GM23338 (cell line): Measurements from ENCODE around the gene EFTUD2. TPM values are rescaled to one million over a fixed set of nuclear protein-coding genes. Genes with fewer than 3 reads are reported as not detected.

Experiments
- ATAC-seq: fragments of 200-7000 bp; cut with Tn5 transposase; 3 replicates; pipeline ENCODE4 v1.9.1; 2020
- DNase-seq: peaks from one replicate; pipeline ENCODE4 v3.0.0-alpha.2; 2015; ENCODE audit warnings: low spot score
- H2AFZ ChIP-seq: fragments of 200-600 bp; sonication (generic); 2 replicates; pipeline ENCODE4 v1.8.0; 2016; ENCODE audit warnings: antibody characterized with exemption, mild to moderate bottlenecking, moderate library complexity
- H3F3A ChIP-seq: fragments of 200-600 bp; sonication (generic); replicated peaks from 2 replicates; pipeline ENCODE4 v1.8.0; 2017; ENCODE audit warnings: antibody characterized with exemption, mixed run types, low read depth
- H3K27ac ChIP-seq: fragments of 200-600 bp; sonication (generic); 2 replicates; pipeline ENCODE4 v1.6.1; 2016; ENCODE audit warnings: low read depth
- H3K27me3 ChIP-seq: fragments of 200-600 bp; sonication (generic); 2 replicates; pipeline ENCODE4 v1.8.0; 2016; ENCODE audit warnings: mild to moderate bottlenecking, mixed run types, moderate library complexity; ENCODE audit not compliant: insufficient read depth
- H3K36me3 ChIP-seq: fragments of 200-600 bp; sonication (generic); 2 replicates; pipeline ENCODE4 v1.8.0; 2016; ENCODE audit warnings: mild to moderate bottlenecking; ENCODE audit not compliant: insufficient read depth
- H3K4me1 ChIP-seq: fragments of 200-600 bp; sonication (generic); 2 replicates; pipeline ENCODE4 v1.8.0; 2016; ENCODE audit warnings: mild to moderate bottlenecking, moderate library complexity; ENCODE audit not compliant: insufficient read depth
- H3K4me2 ChIP-seq: fragments of 200-600 bp; sonication (generic); 2 replicates; pipeline ENCODE4 v1.7.1; 2017; ENCODE audit warnings: mixed run types
- H3K4me3 ChIP-seq: fragments of 200-600 bp; sonication (generic); 2 replicates; pipeline ENCODE4 v1.6.1; 2016; ENCODE audit warnings: mixed run types
- H3K79me2 ChIP-seq: fragments of 200-600 bp; sonication (generic); replicated peaks from 2 replicates; pipeline ENCODE4 v1.8.0; 2017; ENCODE audit warnings: mild to moderate bottlenecking; ENCODE audit not compliant: insufficient read depth
- H3K9me2 ChIP-seq: fragments of 200-600 bp; sonication (generic); 2 replicates; pipeline ENCODE4 v1.8.0; 2017; ENCODE audit not compliant: insufficient read depth
- H4K20me1 ChIP-seq: fragments of 200-600 bp; sonication (generic); replicated peaks from 2 replicates; pipeline ENCODE4 v1.8.0; 2017; ENCODE audit warnings: mild to moderate bottlenecking; ENCODE audit not compliant: insufficient read depth
- H3K27ac Mint-ChIP-seq: 2 replicates; pipeline ENCODE4 v1.8.0; 2020; ENCODE audit warnings: inconsistent platforms, mild to moderate bottlenecking, moderate library complexity, mixed read lengths
- H3K27me3 Mint-ChIP-seq: 3 replicates; pipeline ENCODE4 v1.8.0; 2022; ENCODE audit warnings: low read depth, mild to moderate bottlenecking, moderate library complexity, mixed read lengths, inconsistent platforms; ENCODE audit not compliant: insufficient read depth, poor library complexity
- H3K36me3 Mint-ChIP-seq: 3 replicates; pipeline ENCODE4 v1.8.0; 2021; ENCODE audit warnings: low read depth, mild to moderate bottlenecking, inconsistent platforms, moderate library complexity, mixed read lengths
- H3K4me1 Mint-ChIP-seq: 3 replicates; pipeline ENCODE4 v1.8.0; 2020; ENCODE audit warnings: mild to moderate bottlenecking, inconsistent platforms, mixed read lengths
- H3K4me3 Mint-ChIP-seq: 3 replicates; pipeline ENCODE4 v1.8.0; 2021; ENCODE audit warnings: moderate library complexity, mild to moderate bottlenecking, inconsistent platforms, mixed read lengths
- H3K9me3 Mint-ChIP-seq: 3 replicates; pipeline ENCODE4 v1.8.0; 2020; ENCODE audit warnings: moderate library complexity, mild to moderate bottlenecking, inconsistent platforms, mixed read lengths
- CTCF ChIP-seq, 2 experiments: fragments of 200-600 bp in 1 of 2; sonication (generic) in 1 of 2; conservative IDR thresholded peaks; 2 replicates each; pipeline versions ENCODE4 v1.5.1 to v1.6.1; 2016 to 2017; ENCODE audit warnings: antibody characterized with exemption in 2 of 2, low read depth in 2 of 2, mild to moderate bottlenecking in 2 of 2, moderate library complexity in 1 of 2
- ETS1 ChIP-seq: IDR thresholded peaks from 2 replicates; pipeline ENCODE4 v1.6.1; 2016; ENCODE audit warnings: antibody characterized with exemption
- EZH2 ChIP-seq: fragments of 200-600 bp; sonication (generic); IDR thresholded peaks from one replicate; pipeline ENCODE4 v1.8.0; 2017; ENCODE audit warnings: antibody characterized with exemption, mild to moderate bottlenecking, low read depth; ENCODE audit not compliant: unreplicated experiment
- EZH2phosphoT487 ChIP-seq: fragments of 200-600 bp; sonication (generic); IDR thresholded peaks from one replicate; pipeline ENCODE4 v1.8.1; 2018; ENCODE audit warnings: antibody characterized with exemption; ENCODE audit not compliant: unreplicated experiment
- JUNB ChIP-seq: IDR thresholded peaks from one replicate; pipeline ENCODE4 v1.6.1; 2016; ENCODE audit warnings: antibody characterized with exemption; ENCODE audit not compliant: unreplicated experiment
- NANOG ChIP-seq: IDR thresholded peaks from 2 replicates; pipeline ENCODE4 v1.6.1; 2016; ENCODE audit warnings: antibody characterized with exemption, borderline replicate concordance
- POLR2AphosphoS5 ChIP-seq: IDR thresholded peaks from 2 replicates; pipeline ENCODE4 v1.6.1; 2016; ENCODE audit warnings: antibody characterized with exemption, low read depth
- STAT1 ChIP-seq: IDR thresholded peaks from one replicate; pipeline ENCODE4 v1.6.1; 2016; ENCODE audit warnings: antibody characterized with exemption; ENCODE audit not compliant: unreplicated experiment
- ZNF114 ChIP-seq: fragments of 250-450 bp; sonication (Bioruptor Pico); IDR thresholded peaks from 2 replicates; pipeline ENCODE4 v1.5.0; 2020; ENCODE audit warnings: mild to moderate bottlenecking, moderate library complexity
- ZNF462 ChIP-seq: fragments of 250-450 bp; sonication (Bioruptor Pico); IDR thresholded peaks from 2 replicates; pipeline ENCODE4 v1.5.0; 2020; ENCODE audit warnings: mild to moderate bottlenecking, moderate library complexity
- polyA plus RNA-seq: library from polyadenylated mRNA; unstranded; fragments of >200 nt; fragmentation: Nextera tagmentation; extraction: Ambion mirVana; gene quantifications from 2 replicates; pipeline ENCODE4 v1.2.1, GENCODE V29; 2016
- total RNA-seq: library from RNA; depleted of rRNA; stranded (reverse); fragments of >200 nt; shearing (Covaris generic); gene quantifications from 2 replicates; pipeline ENCODE4 v1.2.3, GENCODE V29; 2014

EFTUD2 gene
- total and polyA plus RNA-seq, 2 experiments from 2014 or later, result 61.6 to 196 TPM

- H3K27ac ChIP-seq, result no peak overlapping the region
- TF ChIP-seq JUNB, result no peak
- no peak for TF ChIP-seq CTCF (conservative IDR thresholded peaks at IDR 0.05; ENCODE audit: low read depth in 2 of 2)
- no peak for TF ChIP-seq ETS1
- no peak for TF ChIP-seq ZNF462 (CRISPR knock-in tag)
- no peak for TF ChIP-seq STAT1
- no peak for TF ChIP-seq EZH2
- no peak for TF ChIP-seq ZNF114 (CRISPR knock-in tag)
- TF ChIP-seq EZH2phosphoT487, result no peak
- TF ChIP-seq NANOG, result no peak
- no peak for TF ChIP-seq POLR2AphosphoS5
- no peak overlapping the region for H3K4me3 ChIP-seq
These were observed 8.7 kb upstream of the EFTUD2 start for GRCh38 chr17:44907729-44908470.

More at GRCh38 chr17:44907729-44908470, 8.7 kb upstream of the EFTUD2 start:
- H2AFZ ChIP-seq, result no peak overlapping the region
- Mint-ChIP-seq H3K27me3 (peaks cover 28% of the 10 kb centered on the region), H3K4me1 (peaks cover 19% of the 10 kb centered on the region), H3K4me3 (no peak overlapping the region), H3K27ac (no peak overlapping the region), H3K36me3 (no peaks in the 10 kb centered on the region), H3K9me3 (no peaks in the 10 kb centered on the region)
- no peaks in the 10 kb centered on the region for H4K20me1 ChIP-seq
- H3F3A ChIP-seq, result peaks cover 10% of the 10 kb centered on the region; the same call in 1 of the 2 replicates
- H3K9me2 ChIP-seq, result no peaks in the 10 kb centered on the region
- H3K36me3 ChIP-seq, result no peaks in the 10 kb centered on the region
- ATAC-seq (no peak), DNase-seq (no peak)
- H3K4me1 ChIP-seq, result no peaks in the 10 kb centered on the region; the same call in none of the 2 replicates
- H3K4me2 ChIP-seq, result no peak overlapping the region
- peaks cover 15% of the 10 kb centered on the region for H3K27me3 ChIP-seq
- H3K79me2 ChIP-seq, result no peaks in the 10 kb centered on the region
